NT2/D1 (cell line): ENCODE data around the gene EMP2.
"Not testable (repeated sequence)": the region's sequence is repeated elsewhere in the genome, so short reads cannot be mapped to it uniquely, and the experiment has no call there.

Experiments used
- DNase-seq: peaks from one replicate; pipeline ENCODE4 v3.0.0-alpha.2; 2011; ENCODE audit warnings: low read depth, low spot score
- H3K27me3 ChIP-seq: 2 replicates; pipeline ENCODE4 v1.6.0; 2011; ENCODE audit warnings: mild to moderate bottlenecking; ENCODE audit not compliant: insufficient read length, insufficient read depth
- H3K36me3 ChIP-seq: 2 replicates; pipeline ENCODE4 v1.6.1; 2011; ENCODE audit warnings: mild to moderate bottlenecking, low read length, mixed read lengths; ENCODE audit not compliant: insufficient read depth, insufficient read length
- H3K4me1 ChIP-seq: 2 replicates; pipeline ENCODE4 v1.5.1; 2011; ENCODE audit not compliant: insufficient read depth, insufficient read length
- H3K4me3 ChIP-seq: 2 replicates; pipeline ENCODE4 v1.5.1; 2011; ENCODE audit warnings: low read depth; ENCODE audit not compliant: insufficient read length
- H3K9ac ChIP-seq: 2 replicates; pipeline ENCODE4 v1.6.0; 2011; ENCODE audit warnings: low read depth; ENCODE audit not compliant: insufficient read length
- H3K9me3 ChIP-seq: 2 replicates; pipeline ENCODE4 v1.5.1; 2011; ENCODE audit warnings: mild to moderate bottlenecking, low read length; ENCODE audit not compliant: insufficient read depth
- SUZ12 ChIP-seq: IDR thresholded peaks from 2 replicates; pipeline ENCODE4 v1.6.1; 2011; ENCODE audit not compliant: insufficient read length, insufficient read depth; ENCODE audit errors: extremely low read depth
- YY1 ChIP-seq: IDR thresholded peaks from 2 replicates; pipeline ENCODE4 v1.6.1; 2011; ENCODE audit not compliant: insufficient read length, insufficient read depth
- ZNF274 ChIP-seq: IDR thresholded peaks from 2 replicates; pipeline ENCODE4 v1.6.1; 2011; ENCODE audit warnings: mild to moderate bottlenecking, low read depth, low read length

The EMP2 gene

GRCh38 chr16:10561001-10561400 lies 19.4 kb downstream of the EMP2 start:
- no peak for DNase-seq
- no peak overlapping the region for H3K4me3 ChIP-seq
- peaks cover 2% of the 10 kb centered on the region for H3K36me3 ChIP-seq
- peaks cover 16% of the 10 kb centered on the region for H3K9me3 ChIP-seq
- no peak overlapping the region for H3K9ac ChIP-seq
- no peaks in the 10 kb centered on the region for H3K4me1 ChIP-seq
- TF ChIP-seq SUZ12 (no peak), ZNF274 (no peak), YY1 (no peak)
- no peaks in the 10 kb centered on the region for H3K27me3 ChIP-seq

- DNase-seq, H3K27me3 ChIP-seq, H3K36me3 ChIP-seq, H3K4me3 ChIP-seq, H3K4me1 ChIP-seq, H3K9ac ChIP-seq: not testable (repeated sequence)
- peaks cover 16% of the 10 kb centered on the region for H3K9me3 ChIP-seq
Observed at GRCh38 chr16:10559792-10560191, 20.6 kb downstream of the EMP2 start.

- Histone ChIP-seq H3K4me3 (no peak overlapping the region), H3K27me3 (no peaks in the 10 kb centered on the region), H3K9me3 (peaks cover 14% of the 10 kb centered on the region), H3K9ac (no peak overlapping the region), H3K4me1 (no peaks in the 10 kb centered on the region), H3K36me3 (peaks cover 2% of the 10 kb centered on the region)
- no peak for DNase-seq
- TF ChIP-seq ZNF274 (no peak), YY1 (no peak), SUZ12 (no peak)
Observed at GRCh38 chr16:10558746-10559641, 21.4 kb downstream of the EMP2 start.

GRCh38 chr16:10558305-10558704 lies 22.1 kb downstream of the EMP2 start:
- H3K9ac ChIP-seq, result no peak overlapping the region
- H3K36me3 ChIP-seq, result peaks cover 2% of the 10 kb centered on the region
- no peak overlapping the region for H3K4me3 ChIP-seq
- no peak for DNase-seq
- no peaks in the 10 kb centered on the region for H3K4me1 ChIP-seq
- peaks cover 8% of the 10 kb centered on the region for H3K9me3 ChIP-seq
- TF ChIP-seq SUZ12 (no peak), YY1 (no peak), ZNF274 (no peak)
- no peaks in the 10 kb centered on the region for H3K27me3 ChIP-seq

- Histone ChIP-seq H3K9ac (no peak overlapping the region), H3K27me3 (no peaks in the 10 kb centered on the region), H3K4me1 (no peaks in the 10 kb centered on the region), H3K9me3 (peaks cover 6% of the 10 kb centered on the region), H3K36me3 (peaks cover 2% of the 10 kb centered on the region), H3K4me3 (no peak overlapping the region)
- no peak for TF ChIP-seq SUZ12
- no peak for TF ChIP-seq YY1
- no peak for TF ChIP-seq ZNF274
- DNase-seq, result no peak
Observed at GRCh38 chr16:10557750-10558149, 22.6 kb downstream of the EMP2 start.

- TF ChIP-seq YY1 (no peak), ZNF274 (no peak), SUZ12 (no peak)
- Histone ChIP-seq H3K4me1 (no peaks in the 10 kb centered on the region), H3K9ac (no peak overlapping the region), H3K36me3 (peaks cover 2% of the 10 kb centered on the region), H3K27me3 (no peaks in the 10 kb centered on the region), H3K9me3 (no peaks in the 10 kb centered on the region), H3K4me3 (no peak overlapping the region)
- DNase-seq, result no peak
Observed at GRCh38 chr16:10556236-10556635, 24.2 kb downstream of the EMP2 start.

- TF ChIP-seq SUZ12 (no peak), ZNF274 (no peak), YY1 (no peak)
- peaks cover under 1% of the 10 kb centered on the region; the same call in 1 of the 2 replicates for H3K9me3 ChIP-seq
- H3K4me1 ChIP-seq, result no peaks in the 10 kb centered on the region
- no peak overlapping the region for H3K4me3 ChIP-seq
- no peak overlapping the region for H3K9ac ChIP-seq
- DNase-seq, result no peak
- H3K36me3 ChIP-seq, result peaks cover 2% of the 10 kb centered on the region
- no peaks in the 10 kb centered on the region for H3K27me3 ChIP-seq
Observed at GRCh38 chr16:10554569-10554968, 25.8 kb downstream of the EMP2 start.
